SK-N-SH (cell line): ENCODE measurements around the gene NUP37.
"Not testable (repeated sequence)": the region's sequence is repeated elsewhere in the genome, so short reads cannot be mapped to it uniquely, and the experiment has no call there.

ENCODE experiments used
- CTCF ChIP-seq: fragments of 200-600 bp; sonication (generic); IDR thresholded peaks from 2 replicates; pipeline ENCODE4 v1.6.1; 2017; ENCODE audit warnings: antibody characterized with exemption, mild to moderate bottlenecking, moderate library complexity
- RXRA ChIP-seq: IDR thresholded peaks from 2 replicates; pipeline ENCODE4 v1.4.0; 2012; ENCODE audit warnings: low read depth, mild to moderate bottlenecking, borderline replicate concordance
- YY1 ChIP-seq: IDR thresholded peaks from 2 replicates; pipeline ENCODE4 v1.4.0; 2012; ENCODE audit warnings: low read depth, mild to moderate bottlenecking

- not testable (repeated sequence) for TF ChIP-seq CTCF, RXRA, YY1
Observed at GRCh38 chr12:102072092-102072491, 47.8 kb downstream of the NUP37 start.
